Measurements from ENCODE around the gene CIT. TPM values are rescaled to one million over a fixed set of nuclear protein-coding genes. Genes with fewer than 3 reads are reported as not detected.

The CIT gene
- total RNA-seq, 1 donor from 2014 or later = 18.0 TPM

DNA sequence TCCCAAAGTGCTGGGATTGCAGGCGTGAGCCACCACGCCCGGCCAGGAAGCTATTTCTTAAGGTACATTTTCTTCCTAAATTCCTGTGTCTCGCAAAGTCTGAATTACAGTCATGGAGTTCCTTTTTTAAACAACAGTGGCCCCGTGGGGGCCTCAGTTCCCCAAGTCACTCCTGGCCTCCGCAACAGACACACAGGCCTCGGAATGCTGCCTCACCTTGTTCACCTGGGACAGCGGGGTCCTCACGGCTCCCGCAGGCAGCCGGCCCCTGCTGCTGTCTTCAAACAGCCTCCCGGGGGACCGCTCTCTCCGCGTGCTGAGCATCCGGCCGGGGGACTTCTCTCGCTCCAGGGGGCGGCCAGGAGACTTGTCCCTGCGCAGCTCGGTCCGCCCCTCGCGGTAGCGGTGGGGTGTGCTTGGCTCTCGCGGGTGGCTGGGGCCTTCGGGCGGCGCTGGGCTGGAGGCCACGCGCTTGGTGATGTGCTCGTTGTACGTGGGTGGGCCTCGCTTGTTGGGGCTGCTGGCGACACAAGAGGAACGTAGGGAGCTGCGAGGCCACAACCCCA is 187.1 kb downstream of the CIT start:
- Histone ChIP-seq H3K4me1 (peaks cover 33% of the 10 kb centered on the region), H3K36me3 (no peaks in the 10 kb centered on the region), H3K4me3 (no peak overlapping the region), H3K27me3 (ENCODE audit: low read depth) (no peaks in the 10 kb centered on the region), H3K9me3 (no peaks in the 10 kb centered on the region), H3K27ac (no peak overlapping the region)
- intact Hi-C loops (cut with DNase I) = no loop called here
- no peak for DNase-seq
- TF ChIP-seq, protein P1, sequence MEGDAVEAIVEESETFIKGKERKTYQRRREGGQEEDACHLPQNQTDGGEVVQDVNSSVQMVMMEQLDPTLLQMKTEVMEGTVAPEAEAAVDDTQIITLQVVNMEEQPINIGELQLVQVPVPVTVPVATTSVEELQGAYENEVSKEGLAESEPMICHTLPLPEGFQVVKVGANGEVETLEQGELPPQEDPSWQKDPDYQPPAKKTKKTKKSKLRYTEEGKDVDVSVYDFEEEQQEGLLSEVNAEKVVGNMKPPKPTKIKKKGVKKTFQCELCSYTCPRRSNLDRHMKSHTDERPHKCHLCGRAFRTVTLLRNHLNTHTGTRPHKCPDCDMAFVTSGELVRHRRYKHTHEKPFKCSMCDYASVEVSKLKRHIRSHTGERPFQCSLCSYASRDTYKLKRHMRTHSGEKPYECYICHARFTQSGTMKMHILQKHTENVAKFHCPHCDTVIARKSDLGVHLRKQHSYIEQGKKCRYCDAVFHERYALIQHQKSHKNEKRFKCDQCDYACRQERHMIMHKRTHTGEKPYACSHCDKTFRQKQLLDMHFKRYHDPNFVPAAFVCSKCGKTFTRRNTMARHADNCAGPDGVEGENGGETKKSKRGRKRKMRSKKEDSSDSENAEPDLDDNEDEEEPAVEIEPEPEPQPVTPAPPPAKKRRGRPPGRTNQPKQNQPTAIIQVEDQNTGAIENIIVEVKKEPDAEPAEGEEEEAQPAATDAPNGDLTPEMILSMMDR (IDR thresholded peaks at IDR 0.05) = no peak
- ATAC-seq = no peak

DNA sequence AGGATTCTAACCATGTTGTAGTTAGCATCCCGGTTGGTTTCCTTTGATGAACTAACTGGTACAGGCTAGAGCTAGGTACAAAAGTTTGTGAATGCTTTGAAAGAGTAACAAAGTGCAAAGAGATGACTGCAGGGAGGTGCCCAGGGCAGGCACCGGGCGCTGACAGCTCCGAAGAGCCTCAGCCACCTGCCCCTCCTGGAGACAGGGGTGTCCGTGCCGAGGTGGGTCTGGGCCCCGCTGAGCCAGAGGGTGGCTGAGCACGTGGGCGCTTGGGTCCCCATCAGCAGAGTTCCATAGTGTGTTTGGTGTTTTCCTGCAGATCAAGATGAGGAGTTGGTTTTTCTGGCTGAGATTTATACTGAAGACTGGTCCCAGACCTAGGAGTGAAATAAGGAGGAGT is 189.2 kb downstream of the CIT start:
- Histone ChIP-seq H3K4me3 (no peak overlapping the region), H3K36me3 (no peaks in the 10 kb centered on the region), H3K9me3 (no peaks in the 10 kb centered on the region), H3K27me3 (ENCODE audit: low read depth) (no peaks in the 10 kb centered on the region), H3K27ac (no peak overlapping the region), H3K4me1 (peaks cover 21% of the 10 kb centered on the region)
- TF ChIP-seq, protein P1 (IDR thresholded peaks at IDR 0.05) = no peak
- intact Hi-C loops (cut with DNase I) = no loop called here
- ATAC-seq (peak in 1 of 2 donors; percentile 41), DNase-seq (no peak)

DNA sequence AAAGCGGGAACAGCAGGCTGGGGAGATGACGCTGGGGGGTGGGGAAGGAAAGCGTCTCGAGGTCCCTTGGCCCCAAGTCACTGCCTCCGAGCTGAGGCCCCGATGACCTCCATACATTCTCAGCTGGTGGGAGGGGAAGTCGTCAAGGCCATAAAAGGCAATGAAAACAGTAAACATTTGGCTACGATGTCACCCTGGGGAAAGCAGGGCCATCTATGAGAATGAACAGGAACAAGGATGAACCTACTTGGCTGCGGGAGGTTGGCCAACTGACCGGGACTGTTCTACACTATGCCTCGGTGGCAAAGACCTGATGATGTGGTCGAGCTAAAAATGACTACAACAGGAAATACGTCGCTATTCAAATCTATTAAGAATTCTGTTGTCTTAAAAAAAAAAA is 189.7 kb downstream of the CIT start:
- TF ChIP-seq, protein P1 (IDR thresholded peaks at IDR 0.05) = no peak
- intact Hi-C loops (cut with DNase I) = no loop called here
- no peak for ATAC-seq
- Histone ChIP-seq H3K27me3 (ENCODE audit: low read depth) (no peaks in the 10 kb centered on the region), H3K27ac (no peak overlapping the region), H3K36me3 (no peaks in the 10 kb centered on the region), H3K4me1 (peaks cover 16% of the 10 kb centered on the region), H3K4me3 (no peak overlapping the region), H3K9me3 (no peaks in the 10 kb centered on the region)
- no peak for DNase-seq

DNA sequence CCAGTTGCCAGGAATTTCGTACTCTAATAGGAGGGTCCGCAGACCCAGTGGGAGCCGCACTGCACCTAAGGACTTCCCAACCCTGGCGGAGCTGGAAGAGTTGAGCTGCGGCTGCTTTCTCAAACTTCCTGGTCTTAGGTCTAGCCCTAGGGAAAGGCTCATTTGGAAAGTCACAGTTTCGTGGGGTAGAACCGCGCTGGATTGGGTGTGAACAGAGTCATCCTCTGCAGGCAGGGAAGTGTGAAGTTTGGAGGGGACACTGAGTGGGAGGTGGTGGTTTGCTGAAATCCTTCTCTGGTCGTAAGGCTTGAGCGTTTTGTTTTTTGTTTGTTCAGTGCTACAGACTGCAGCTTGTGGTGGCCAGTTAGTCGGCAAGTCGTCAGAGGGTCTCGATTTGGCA is 190.3 kb downstream of the CIT start:
- peaks cover 10% of the 10 kb centered on the region for H3K4me1 ChIP-seq
- H3K27ac ChIP-seq = no peak overlapping the region
- intact Hi-C loops (cut with DNase I) = no loop called here
- TF ChIP-seq, protein P1 (IDR thresholded peaks at IDR 0.05) = no peak
- H3K27me3 ChIP-seq (ENCODE audit: low read depth) = no peaks in the 10 kb centered on the region
- DNase-seq (no peak), ATAC-seq (no peak)
- no peak overlapping the region for H3K4me3 ChIP-seq
- peaks cover 6% of the 10 kb centered on the region for H3K36me3 ChIP-seq
- H3K9me3 ChIP-seq = no peaks in the 10 kb centered on the region

DNA sequence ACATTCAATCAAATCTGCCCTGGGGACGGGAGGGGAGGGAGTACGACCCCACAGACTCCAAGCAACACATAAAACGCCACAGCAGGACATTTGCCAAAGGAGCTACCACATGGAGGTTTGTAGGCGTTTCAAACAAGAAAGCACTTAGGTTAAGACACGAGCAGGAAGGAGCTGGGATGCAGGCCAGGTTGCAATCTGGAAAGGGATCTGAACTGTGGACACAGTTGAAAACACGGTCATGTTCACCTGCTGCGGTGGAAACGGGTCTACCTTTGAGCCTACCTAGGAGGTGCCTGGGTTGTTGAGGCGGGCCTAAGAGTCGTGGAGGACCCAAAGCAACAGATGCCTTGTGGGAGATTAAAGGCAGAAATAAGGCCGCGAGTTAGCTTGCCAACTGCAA is 190.8 kb downstream of the CIT start:
- no peaks in the 10 kb centered on the region for H3K27me3 ChIP-seq (ENCODE audit: low read depth)
- DNase-seq (no peak), ATAC-seq (no peak)
- peaks cover 6% of the 10 kb centered on the region for H3K4me1 ChIP-seq
- H3K36me3 ChIP-seq = peaks cover 10% of the 10 kb centered on the region
- H3K4me3 ChIP-seq = no peak overlapping the region
- H3K27ac ChIP-seq = no peak overlapping the region
- no peaks in the 10 kb centered on the region for H3K9me3 ChIP-seq
- intact Hi-C loops (cut with DNase I) = no loop called here
- TF ChIP-seq, protein P1 (IDR thresholded peaks at IDR 0.05) = no peak

All from lower lobe of right lung (tissue), 2 donors.